ENCODE results near the gene CCDC70.

DNA sequence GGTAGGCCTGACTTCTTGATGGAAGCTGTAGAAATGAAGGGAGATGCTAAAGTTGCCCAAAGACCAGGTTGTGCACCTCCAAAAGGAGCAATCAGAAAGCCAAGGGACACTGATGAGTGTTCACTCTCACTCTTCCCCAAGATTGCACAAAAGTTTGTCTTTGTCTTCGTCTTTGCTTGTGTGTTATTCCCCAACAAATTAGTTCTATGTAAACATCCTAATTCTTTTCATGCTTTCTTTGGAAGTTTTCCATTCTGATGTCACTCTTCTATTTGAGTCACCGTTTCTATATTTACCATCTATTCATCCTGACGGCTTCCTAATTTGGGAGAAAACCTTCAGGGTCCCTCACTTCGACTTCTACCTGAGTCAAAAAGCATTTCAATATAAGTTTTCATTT lies 13.1 kb upstream of the CCDC70 start:
- TF ChIP-seq TSHZ1 (tag by site-specific recombination; IDR thresholded peaks at IDR 0.05; ENCODE audit: borderline replicate concordance) = no peak
- TF ChIP-seq YY1 (tag by site-specific recombination; IDR thresholded peaks at IDR 0.05) = no peak
- no peak for TF ChIP-seq CTCF (tag by site-specific recombination; IDR thresholded peaks at IDR 0.05)
- no peak for TF ChIP-seq ZBTB48 (tag by site-specific recombination; IDR thresholded peaks at IDR 0.05)
- TF ChIP-seq GFI1B (tag by site-specific recombination; IDR thresholded peaks at IDR 0.05) = no peak
- TF ChIP-seq ZNF202 (tag by site-specific recombination; IDR thresholded peaks at IDR 0.05; ENCODE audit: borderline replicate concordance) = no peak
- TF ChIP-seq, protein P1, sequence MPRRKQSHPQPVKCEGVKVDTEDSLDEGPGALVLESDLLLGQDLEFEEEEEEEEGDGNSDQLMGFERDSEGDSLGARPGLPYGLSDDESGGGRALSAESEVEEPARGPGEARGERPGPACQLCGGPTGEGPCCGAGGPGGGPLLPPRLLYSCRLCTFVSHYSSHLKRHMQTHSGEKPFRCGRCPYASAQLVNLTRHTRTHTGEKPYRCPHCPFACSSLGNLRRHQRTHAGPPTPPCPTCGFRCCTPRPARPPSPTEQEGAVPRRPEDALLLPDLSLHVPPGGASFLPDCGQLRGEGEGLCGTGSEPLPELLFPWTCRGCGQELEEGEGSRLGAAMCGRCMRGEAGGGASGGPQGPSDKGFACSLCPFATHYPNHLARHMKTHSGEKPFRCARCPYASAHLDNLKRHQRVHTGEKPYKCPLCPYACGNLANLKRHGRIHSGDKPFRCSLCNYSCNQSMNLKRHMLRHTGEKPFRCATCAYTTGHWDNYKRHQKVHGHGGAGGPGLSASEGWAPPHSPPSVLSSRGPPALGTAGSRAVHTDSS (tag by site-specific recombination; IDR thresholded peaks at IDR 0.05) = no peak
- no peak for TF ChIP-seq KLF9 (tag by site-specific recombination; IDR thresholded peaks at IDR 0.05; ENCODE audit: low read depth)
- TF ChIP-seq, protein P2, sequence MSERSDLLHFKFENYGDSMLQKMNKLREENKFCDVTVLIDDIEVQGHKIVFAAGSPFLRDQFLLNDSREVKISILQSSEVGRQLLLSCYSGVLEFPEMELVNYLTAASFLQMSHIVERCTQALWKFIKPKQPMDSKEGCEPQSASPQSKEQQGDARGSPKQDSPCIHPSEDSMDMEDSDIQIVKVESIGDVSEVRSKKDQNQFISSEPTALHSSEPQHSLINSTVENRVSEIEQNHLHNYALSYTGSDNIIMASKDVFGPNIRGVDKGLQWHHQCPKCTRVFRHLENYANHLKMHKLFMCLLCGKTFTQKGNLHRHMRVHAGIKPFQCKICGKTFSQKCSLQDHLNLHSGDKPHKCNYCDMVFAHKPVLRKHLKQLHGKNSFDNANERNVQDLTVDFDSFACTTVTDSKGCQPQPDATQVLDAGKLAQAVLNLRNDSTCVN (tag by site-specific recombination; optimal IDR thresholded peaks at IDR 0.05) = no peak
- no peak; the same call in 1 of the 2 replicates for TF ChIP-seq ZNF335 (tag by site-specific recombination; conservative IDR thresholded peaks at IDR 0.05)
- no peak for TF ChIP-seq ZFHX2 (tag by site-specific recombination; conservative IDR thresholded peaks at IDR 0.05)
- no peak for TF ChIP-seq EGR2 (tag by site-specific recombination; IDR thresholded peaks at IDR 0.05; ENCODE audit: low read depth)
- TF ChIP-seq ZNF549 (tag by site-specific recombination; IDR thresholded peaks at IDR 0.05) = no peak

Measured in HEK293 (cell line).